Activated T-helper 9 cell treated with anti-CD3 and anti-CD28 coated beads, Interleukin-2, amount 50 U/mL, for 16 hours (primary cell): ENCODE results near the gene KRT36.

Experiments used
- DNase-seq: peaks from one replicate; pipeline ENCODE4 v3.0.0-alpha.2; 2020; ENCODE audit warnings: low read depth

Gene KRT36

GRCh38 chr17:41500131-41500911 is 10.6 kb upstream of the KRT36 start:
- DNase-seq = no peak

GRCh38 chr17:41499714-41500113 is 10.0 kb upstream of the KRT36 start:
- DNase-seq = no peak

GRCh38 chr17:41498276-41498675 is 8.6 kb upstream of the KRT36 start:
- DNase-seq = no peak

DNA sequence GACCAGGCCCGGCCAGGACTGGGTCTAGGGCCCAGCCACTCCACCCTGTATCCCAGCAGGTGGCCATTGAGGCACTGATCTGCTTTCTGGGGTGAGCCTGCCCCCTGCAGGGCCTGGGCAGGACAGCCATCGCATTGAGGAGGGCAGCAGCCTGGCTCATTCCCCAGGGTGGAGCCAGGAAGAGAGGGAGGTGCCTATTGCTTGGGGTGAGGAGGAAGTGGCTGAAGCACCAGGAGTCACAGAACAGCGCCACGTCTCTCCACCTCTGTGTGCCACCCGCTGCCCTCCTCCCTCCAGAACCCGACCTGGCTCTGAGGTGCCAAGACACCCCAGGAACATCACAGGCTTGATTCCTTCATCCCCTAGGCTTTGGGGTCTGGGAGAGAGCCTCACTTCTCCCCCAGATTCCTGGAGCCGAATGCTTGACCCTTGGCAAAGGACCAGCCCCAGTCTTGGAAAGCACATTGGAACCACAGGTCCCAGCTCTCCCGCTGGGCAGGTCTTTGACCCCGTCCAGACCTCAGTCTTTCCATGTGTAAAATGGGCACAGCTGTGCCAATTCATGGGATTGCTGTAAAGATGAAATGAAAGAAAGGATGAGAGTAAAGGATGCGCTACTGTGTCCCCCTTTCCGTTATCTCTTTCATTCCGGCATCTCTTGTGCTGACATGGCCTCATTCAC is 7.2 kb upstream of the KRT36 start:
- peak; percentile 34 for DNase-seq

DNA sequence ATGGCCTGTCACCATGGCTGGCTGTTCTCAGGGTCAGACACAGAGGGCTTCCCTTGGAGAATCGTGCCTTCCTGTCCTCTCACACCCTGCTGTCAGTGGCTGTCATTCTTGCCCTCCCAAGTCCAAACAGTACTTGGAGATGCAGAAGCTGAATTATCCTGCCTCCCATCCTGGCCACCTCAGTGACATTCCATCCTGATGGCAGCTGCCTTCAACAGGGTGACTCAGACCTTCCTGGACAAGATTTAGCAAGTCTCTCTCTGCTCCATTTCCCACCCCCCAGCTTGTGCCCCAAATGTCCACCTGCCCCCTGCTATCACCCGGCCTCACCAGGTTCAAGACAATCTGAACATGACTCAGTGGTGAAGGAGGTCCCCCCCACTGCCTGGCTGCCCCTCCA is 4.8 kb upstream of the KRT36 start:
- DNase-seq = no peak

DNA sequence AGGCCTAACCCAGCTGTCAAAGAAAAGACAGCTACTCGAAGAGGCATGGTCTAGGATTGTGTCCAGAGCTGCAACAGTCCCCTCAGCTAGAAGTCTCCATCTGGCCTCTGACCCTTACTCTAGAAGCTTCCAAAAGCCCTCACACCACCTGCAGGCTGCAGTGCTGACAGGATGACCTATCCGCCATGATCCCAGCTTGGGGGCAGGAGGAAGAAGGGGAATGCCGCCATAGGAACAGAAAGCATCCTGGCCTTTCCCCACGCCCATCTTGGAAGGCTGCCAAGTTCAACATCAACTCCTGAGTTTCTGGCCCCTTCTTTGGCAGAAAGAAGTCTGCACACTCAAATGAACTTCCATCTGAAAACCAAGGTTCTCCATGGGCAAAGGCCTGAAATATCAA is 3.1 kb upstream of the KRT36 start:
- DNase-seq = no peak

DNA sequence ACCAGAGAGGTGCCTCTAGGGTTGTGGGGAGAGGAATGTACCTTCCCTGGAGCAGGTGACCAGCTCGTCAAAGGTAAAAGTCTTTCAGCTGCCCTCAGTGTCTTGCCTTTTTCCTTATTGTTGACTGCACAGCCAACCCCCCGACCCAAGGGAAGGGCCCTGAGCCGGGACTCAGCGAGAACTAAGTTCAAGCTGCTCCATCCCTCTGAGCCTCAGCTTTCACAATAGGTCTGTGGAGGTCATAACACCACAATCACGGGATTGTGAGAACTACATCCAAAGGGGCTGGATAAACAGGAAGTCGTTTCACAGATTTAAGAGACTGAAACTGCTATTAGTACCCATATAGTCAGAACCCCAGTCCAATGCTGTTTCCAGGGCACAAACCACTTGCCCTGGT is 2.6 kb upstream of the KRT36 start:
- no peak for DNase-seq

- DNase-seq = no peak
Measured at GRCh38 chr17:41491476-41491875, 1.8 kb upstream of the KRT36 start.

DNA sequence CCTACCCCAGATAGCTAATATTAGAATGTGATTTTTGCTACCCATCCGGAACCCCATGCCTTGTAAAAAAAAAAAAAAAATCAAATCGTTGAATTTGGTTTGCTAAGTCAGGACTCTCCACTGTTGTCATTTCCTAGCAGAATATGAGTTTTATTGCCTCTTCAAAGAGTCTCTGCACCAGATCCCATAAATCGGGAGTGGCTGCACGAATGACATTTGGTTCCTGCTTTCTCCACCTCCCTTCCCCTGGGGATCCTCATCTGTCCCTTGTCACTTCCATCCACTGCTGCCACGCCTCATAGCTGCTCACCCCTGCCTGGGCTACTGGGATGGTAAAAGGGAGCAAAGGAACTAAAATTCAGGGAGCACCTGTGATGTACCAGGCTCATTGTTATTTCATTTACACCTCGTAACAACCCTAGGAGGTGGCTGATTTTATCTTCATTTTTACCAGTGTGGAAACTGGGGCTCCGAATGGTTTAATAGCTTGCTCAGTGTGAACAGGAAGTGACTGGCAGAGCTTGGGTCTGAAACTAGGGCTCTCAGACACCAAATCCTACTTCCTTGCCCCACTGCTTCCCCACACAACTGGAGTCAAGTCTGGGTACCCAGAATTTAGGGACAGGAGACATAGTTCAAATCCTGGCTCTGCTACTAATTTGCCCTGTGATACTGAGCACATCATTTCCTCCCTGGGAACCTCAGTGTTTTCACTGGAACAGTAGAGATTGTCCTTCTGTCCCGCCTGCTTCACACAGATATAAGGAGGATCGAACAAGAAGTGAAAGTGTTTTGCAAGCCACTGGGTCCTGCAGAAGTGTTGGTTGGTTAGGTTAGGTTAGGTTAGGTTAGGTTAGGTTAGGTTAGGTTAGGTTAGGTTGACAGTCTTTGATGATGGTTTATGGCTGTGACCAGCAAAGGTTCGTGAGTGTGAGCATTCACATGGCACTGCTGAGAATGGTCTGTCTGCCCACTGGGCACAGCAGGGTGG is 585 bp upstream of the KRT36 start:
- DNase-seq = no peak

DNA sequence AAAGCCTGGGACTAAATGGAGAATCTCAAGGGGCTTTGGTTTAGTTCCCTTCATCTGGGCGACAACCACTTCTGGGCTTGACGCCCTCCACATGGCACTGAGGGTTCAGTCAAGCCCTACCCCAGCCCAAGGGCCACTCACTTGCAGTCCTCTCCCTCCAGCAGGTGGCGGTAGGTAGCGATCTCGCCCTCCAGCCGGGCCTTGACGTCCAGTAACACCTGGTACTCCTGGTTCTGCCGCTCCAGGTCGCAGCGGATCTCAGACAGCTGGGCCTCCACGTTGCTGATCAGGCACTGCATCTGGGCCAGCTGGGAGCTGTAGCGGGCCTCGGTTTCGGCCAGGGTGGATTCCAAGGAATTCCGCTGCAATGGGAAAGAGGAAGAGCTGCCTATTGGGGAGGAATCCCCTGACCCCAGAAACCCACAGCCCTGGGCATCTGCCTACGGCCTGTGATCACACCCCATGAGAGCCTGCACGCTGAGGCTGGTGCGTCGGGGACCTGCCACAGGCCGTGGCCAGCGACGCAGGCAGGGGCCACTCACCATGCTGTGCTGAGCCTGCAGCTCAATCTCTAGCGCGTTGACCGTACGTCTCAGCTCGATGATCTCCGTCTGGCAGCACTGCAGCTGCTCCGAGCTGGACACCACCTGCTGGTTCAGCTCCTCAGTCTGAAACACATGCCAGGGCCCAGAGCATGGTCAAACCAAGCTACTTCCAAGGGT is 2.7 kb downstream of the KRT36 start:
- no peak for DNase-seq

DNA sequence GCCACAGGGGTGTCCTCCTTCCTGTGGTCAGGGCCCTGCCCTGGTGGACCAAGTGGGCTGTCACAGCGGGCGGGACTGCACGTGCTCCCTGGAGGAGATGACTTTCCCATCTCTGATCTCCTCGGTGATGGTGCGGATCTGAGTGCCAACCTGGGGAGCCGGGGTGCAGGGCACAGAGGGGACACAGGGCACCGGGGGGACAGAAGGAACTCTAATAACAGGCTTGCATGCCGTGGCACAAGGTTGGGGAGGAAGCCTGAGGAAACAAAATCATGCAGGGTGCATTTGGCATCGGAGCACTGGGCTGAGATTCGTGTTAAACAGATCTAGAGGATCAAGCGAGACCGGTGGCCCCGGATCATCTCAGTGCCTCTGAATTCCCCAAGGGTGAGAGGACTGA is 3.4 kb downstream of the KRT36 start:
- no peak for DNase-seq

DNA sequence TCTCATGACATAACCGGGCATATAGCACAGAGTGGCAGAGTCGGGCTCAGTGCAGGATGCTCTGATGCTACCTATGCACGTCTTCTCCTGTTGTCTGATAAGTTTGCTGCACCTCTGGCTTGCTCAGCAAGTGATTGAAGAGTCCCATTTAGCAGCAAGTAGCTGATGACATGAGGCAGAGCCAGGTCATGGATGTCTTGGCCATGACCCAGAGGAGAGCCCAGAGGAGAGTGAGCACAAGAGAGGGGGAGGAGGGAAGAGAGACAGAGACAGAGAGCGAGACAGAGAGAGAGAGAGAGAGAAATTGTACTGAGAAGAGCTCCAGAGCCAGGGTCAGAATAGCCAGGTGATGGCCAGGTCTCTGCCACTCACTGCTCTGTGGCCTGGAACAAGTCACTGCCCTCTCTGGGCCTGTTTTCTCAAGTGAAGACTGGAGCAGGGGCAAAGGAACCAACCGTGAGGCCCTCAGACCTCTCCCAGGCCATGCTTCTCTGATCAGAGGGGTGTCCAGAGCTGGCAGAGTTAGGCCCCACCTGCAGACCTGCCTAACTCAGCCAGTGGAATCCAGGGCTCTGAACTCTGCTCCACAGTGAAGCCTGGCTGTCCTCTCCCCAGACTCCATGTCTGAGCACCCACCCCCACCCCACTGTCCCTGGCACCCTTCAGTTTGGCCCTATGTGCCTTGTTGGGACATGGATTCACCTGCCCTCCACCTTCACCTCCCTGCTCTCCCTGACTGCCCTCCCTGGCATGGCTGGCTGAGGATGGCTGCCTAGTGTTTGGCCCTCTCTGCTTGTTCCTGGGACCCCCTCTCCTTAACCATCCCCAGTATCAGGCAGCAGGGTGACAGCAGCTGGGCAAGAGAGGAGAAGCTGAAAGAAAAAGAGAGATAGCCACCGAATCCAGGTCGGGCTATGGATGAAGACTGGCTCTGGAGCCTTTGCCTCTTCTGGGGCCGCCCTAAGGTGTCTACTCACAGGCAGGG is 4.5 kb downstream of the KRT36 start:
- no peak for DNase-seq

DNA sequence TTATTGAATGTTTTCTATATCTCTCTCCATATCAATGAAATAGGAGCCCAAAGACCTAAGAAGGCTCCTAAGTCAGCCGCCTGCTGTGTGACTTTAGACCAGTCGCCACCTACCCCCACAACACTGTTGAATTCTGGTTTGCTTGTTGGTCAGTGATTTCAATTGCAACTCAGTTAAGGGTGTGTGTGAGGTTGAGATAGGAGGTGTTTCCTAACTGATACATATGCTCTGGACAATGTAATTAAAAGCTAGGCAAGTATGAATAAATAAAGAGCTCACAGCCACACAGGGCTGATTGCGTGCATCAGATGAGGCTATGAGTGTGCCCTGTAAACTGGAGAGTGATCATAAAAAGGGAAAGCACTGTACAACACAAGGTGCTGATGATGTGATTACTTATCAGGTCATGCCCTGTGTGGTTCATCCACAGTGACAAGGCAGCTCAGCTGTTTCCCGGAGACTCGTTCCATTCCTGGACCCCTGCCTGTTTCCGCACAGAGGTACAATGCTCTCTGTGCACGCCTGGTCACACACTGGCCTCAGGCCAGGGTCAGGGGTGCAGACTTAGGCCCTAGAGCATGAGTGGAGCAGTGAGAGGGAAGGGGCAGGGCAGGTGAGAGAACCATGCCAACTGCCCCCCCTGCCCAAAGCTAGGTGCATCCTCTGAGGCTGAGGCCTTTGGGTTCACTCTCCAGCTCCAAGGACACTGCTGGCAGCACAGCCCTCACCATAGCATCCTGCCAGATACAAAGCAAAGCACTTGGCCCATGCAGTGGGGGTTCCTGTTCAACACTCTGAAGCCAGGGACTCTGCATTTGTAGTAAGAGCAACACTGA is 5.5 kb downstream of the KRT36 start:
- DNase-seq = no peak

GRCh38 chr17:41483531-41483930 is 6.2 kb downstream of the KRT36 start:
- no peak for DNase-seq

DNA sequence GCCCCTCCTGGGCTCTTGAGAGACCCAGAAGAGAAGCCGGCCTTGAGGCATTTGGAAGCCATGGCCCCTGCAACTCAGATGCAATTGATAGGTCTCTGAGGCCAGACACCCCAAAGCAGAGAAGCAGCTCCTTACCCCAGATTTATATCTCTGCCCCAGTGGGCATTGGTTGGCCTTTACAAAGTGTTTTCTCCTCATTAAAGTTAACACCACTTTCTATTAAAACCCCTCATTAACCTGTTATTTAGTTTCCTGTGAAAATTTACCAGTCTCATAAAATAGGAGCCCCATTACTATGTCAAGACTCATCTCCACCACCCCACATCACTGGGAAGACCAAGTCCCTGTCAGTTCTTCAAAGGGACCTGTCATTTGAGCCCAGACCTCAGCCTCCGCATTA is 8.7 kb downstream of the KRT36 start, which contains the start of gene KRT35:
Gene KRT35 (minus strand): TSS at position 116 of the 400 bp plus-strand sequence. CDS start 54 bp downstream, at position 62.
- DNase-seq = no peak

- DNase-seq = no peak
Measured at GRCh38 chr17:41480581-41480980, 9.1 kb downstream of the KRT36 start.

GRCh38 chr17:41480136-41480535 is 9.6 kb downstream of the KRT36 start:
- no peak for DNase-seq

- DNase-seq = no peak
Measured at GRCh38 chr17:41478237-41478636, 11.5 kb downstream of the KRT36 start.
